ENCODE results near the gene ISY1.
"Not testable (repeated sequence)": the region's sequence is repeated elsewhere in the genome, so short reads cannot be mapped to it uniquely, and the experiment has no call there.

Gene ISY1

GRCh38 chr3:129160891-129161859 lies at the start of gene ISY1:
TSS of gene ISY1 (minus strand) at chr3:129161063. CDS start at chr3:129160975, 88 bp downstream.
- peak; percentile 92 for DNase-seq (ENCODE audit: low spot score)

GRCh38 chr3:129207479-129207878 lies 46.6 kb upstream of the ISY1 start:
- DNase-seq (ENCODE audit: low spot score) = no peak

- DNase-seq (ENCODE audit: low spot score) = no peak
Measured at GRCh38 chr3:129205109-129205832, 44.4 kb upstream of the ISY1 start.

- no peak for DNase-seq (ENCODE audit: low spot score)
Measured at GRCh38 chr3:129204473-129204872, 43.6 kb upstream of the ISY1 start.

GRCh38 chr3:129199366-129199765 lies 38.5 kb upstream of the ISY1 start:
- DNase-seq (ENCODE audit: low spot score) = no peak

- DNase-seq (ENCODE audit: low spot score) = no peak
Measured at GRCh38 chr3:129197321-129197720, 36.5 kb upstream of the ISY1 start.

- DNase-seq (ENCODE audit: low spot score) = no peak
Measured at GRCh38 chr3:129196601-129197000, 35.7 kb upstream of the ISY1 start.

GRCh38 chr3:129195731-129196256 lies 34.9 kb upstream of the ISY1 start:
- no peak for DNase-seq (ENCODE audit: low spot score)

GRCh38 chr3:129189793-129190192 lies 28.9 kb upstream of the ISY1 start:
- not testable (repeated sequence) for DNase-seq (ENCODE audit: low spot score)

GRCh38 chr3:129187857-129188256 lies 27.0 kb upstream of the ISY1 start:
- no peak for DNase-seq (ENCODE audit: low spot score)

GRCh38 chr3:129185783-129186182 lies 24.9 kb upstream of the ISY1 start:
- no peak for DNase-seq (ENCODE audit: low spot score)

GRCh38 chr3:129184784-129185542 lies 24.1 kb upstream of the ISY1 start:
- DNase-seq (ENCODE audit: low spot score) = not testable (repeated sequence)

GRCh38 chr3:129184396-129184657 lies 23.5 kb upstream of the ISY1 start:
- no peak for DNase-seq (ENCODE audit: low spot score)

GRCh38 chr3:129183569-129184395 lies 22.9 kb upstream of the ISY1 start, which contains the start of gene CNBP:
TSS of gene CNBP (minus strand) at chr3:129183896. CDS start at chr3:129171757, 12,139 bp downstream.
- DNase-seq (ENCODE audit: low spot score) = peak; percentile 99

- no peak for DNase-seq (ENCODE audit: low spot score)
Measured at GRCh38 chr3:129182390-129183185, 21.7 kb upstream of the ISY1 start.

GRCh38 chr3:129181819-129182218 lies 21.0 kb upstream of the ISY1 start:
- DNase-seq (ENCODE audit: low spot score) = no peak

- no peak for DNase-seq (ENCODE audit: low spot score)
Measured at GRCh38 chr3:129180461-129180860, 19.6 kb upstream of the ISY1 start.

- DNase-seq (ENCODE audit: low spot score) = no peak
Measured at GRCh38 chr3:129176051-129176450, 15.2 kb upstream of the ISY1 start.

GRCh38 chr3:129173725-129174124 lies 12.9 kb upstream of the ISY1 start:
- DNase-seq (ENCODE audit: low spot score) = no peak

GRCh38 chr3:129173206-129173605 lies 12.3 kb upstream of the ISY1 start:
- no peak for DNase-seq (ENCODE audit: low spot score)

All from germinal center (tissue), 1 donor.